PC-9 (cell line): ENCODE results near the gene MGRN1. TPM values are rescaled to one million over a fixed set of nuclear protein-coding genes. Genes with fewer than 3 reads are reported as not detected.
A peak's percentile ranks its signal among the peaks of the same experiment; 100 is the strongest.

Source experiments
- BruUV-seq: library from RNA; stranded (reverse); fragments of 400-500 nt; replicated peaks from 2 replicates; lab custom pipeline; 2021; lab: Mats Ljungman, UMichigan
- CTCF ChIA-PET: fragments of 300-600 bp; sonication (Branson Sonifier 250); formaldehyde crosslinking; loops from one replicate; lab custom pipeline; 2022; ENCODE audit warnings: antibody characterized with exemption; lab: Charles Lee
- POLR2A ChIA-PET: fragments of 300-600 bp; sonication (Branson Sonifier 250); formaldehyde crosslinking; loops from one replicate; lab custom pipeline; 2022; ENCODE audit warnings: antibody characterized with exemption; ENCODE audit not compliant: unreplicated experiment; lab: Charles Lee
- DNase-seq, 2 experiments: peaks; one replicate each; pipeline versions ENCODE4 v3.0.0 to v3.0.0-alpha.2; 2015 to 2022; ENCODE audit warnings: mixed read lengths in 1 of 2
- H2AFZ ChIP-seq: fragments of 200-600 bp; sonication (generic); 2 replicates; pipeline ENCODE4 v1.8.1; 2017; ENCODE audit warnings: antibody characterized with exemption
- H3F3A ChIP-seq: fragments of 200-600 bp; sonication (generic); 2 replicates; pipeline ENCODE4 v1.8.1; 2017; ENCODE audit warnings: antibody characterized with exemption, mild to moderate bottlenecking, low read depth; ENCODE audit not compliant: insufficient read depth
- H3K27ac ChIP-seq: fragments of 200-600 bp; sonication (generic); 2 replicates; pipeline ENCODE4 v1.6.1; 2016; ENCODE audit warnings: mixed run types
- H3K27me3 ChIP-seq: fragments of 200-600 bp; sonication (generic); 2 replicates; pipeline ENCODE4 v1.6.1; 2016; ENCODE audit warnings: low read depth, mixed run types; ENCODE audit not compliant: insufficient read depth
- H3K36me3 ChIP-seq: fragments of 200-600 bp; sonication (generic); 2 replicates; pipeline ENCODE4 v1.6.1; 2016; ENCODE audit warnings: low read depth, mixed run types
- H3K4me1 ChIP-seq: fragments of 200-600 bp; sonication (generic); replicated peaks from 2 replicates; pipeline ENCODE4 v1.6.1; 2016; ENCODE audit warnings: mixed run types; ENCODE audit not compliant: insufficient read depth
- H3K4me2 ChIP-seq: fragments of 200-600 bp; sonication (generic); 2 replicates; pipeline ENCODE4 v1.6.1; 2017; ENCODE audit warnings: mixed run types
- H3K4me3 ChIP-seq: fragments of 200-600 bp; sonication (generic); 2 replicates; pipeline ENCODE4 v1.6.1; 2016; ENCODE audit warnings: mixed run types
- H3K79me2 ChIP-seq: fragments of 200-600 bp; sonication (generic); 2 replicates; pipeline ENCODE4 v1.6.1; 2017; ENCODE audit warnings: low read depth, mixed run types
- H3K9me2 ChIP-seq: fragments of 200-600 bp; sonication (generic); 2 replicates; pipeline ENCODE4 v1.8.1; 2017; ENCODE audit warnings: mild to moderate bottlenecking; ENCODE audit not compliant: insufficient read depth
- H3K9me3 ChIP-seq: fragments of 200-600 bp; sonication (generic); 2 replicates; pipeline ENCODE4 v1.8.1; 2016; ENCODE audit warnings: low read depth; ENCODE audit not compliant: insufficient read depth
- H4K20me1 ChIP-seq: fragments of 200-600 bp; sonication (generic); 2 replicates; pipeline ENCODE4 v1.8.1; 2017; ENCODE audit not compliant: insufficient read depth
- CTCF ChIP-seq: fragments of 200-600 bp; sonication (generic); conservative IDR thresholded peaks from 2 replicates; pipeline ENCODE4 v1.6.1; 2017; ENCODE audit warnings: mixed run types, antibody characterized with exemption, mild to moderate bottlenecking, moderate library complexity
- EZH2 ChIP-seq: fragments of 200-600 bp; sonication (generic); IDR thresholded peaks from 2 replicates; pipeline ENCODE4 v1.8.0; 2017; ENCODE audit warnings: antibody characterized with exemption, low read depth
- intact Hi-C: fragments of 100-400 bp; cut with micrococcal nuclease; formaldehyde crosslinking; loops from one replicate; pipeline ENCODE4 v1.10.0; 2022; ENCODE audit not compliant: unreplicated experiment
- total RNA-seq: library from RNA; stranded (reverse); gene quantifications from 2 replicates; pipeline ENCODE4 v1.2.3, GENCODE V29; 2021

The MGRN1 gene
- total RNA-seq, 1 experiment from 2014 or later = 70.4 TPM

- H3K4me1 ChIP-seq = peaks cover 65% of the 10 kb centered on the region
- peak overlapping the region; percentile 60 for H3K4me3 ChIP-seq
- CTCF ChIA-PET = no interaction called here
- POLR2A ChIA-PET = interaction anchor here (0.5 to 0.7 kb wide), 2 partner anchors 35 to 54 kb away, joined by 6 to 8 read pairs; no protein-coding TSS in a partner anchor
- DNase-seq = no peak
- BruUV-seq = TSS peak; percentile 55
- no peaks in the 10 kb centered on the region for H3K79me2 ChIP-seq
- H3K9me3 ChIP-seq = no peaks in the 10 kb centered on the region
- H3K4me2 ChIP-seq = peak overlapping the region; percentile 87
- no peaks in the 10 kb centered on the region for H3K9me2 ChIP-seq
- no peak for TF ChIP-seq EZH2
- TF ChIP-seq CTCF = no peak
- H2AFZ ChIP-seq = no peak overlapping the region
- peaks cover 53% of the 10 kb centered on the region for H3F3A ChIP-seq
- no peaks in the 10 kb centered on the region for H4K20me1 ChIP-seq
- intact Hi-C loops = loop anchor here (1.0 to 10.0 kb wide), 2 partner anchors 57 to 414 kb away; partner anchors contain the start of genes EEF2KMT and MGRN1
- no peaks in the 10 kb centered on the region; the same call in 1 of the 2 replicates for H3K36me3 ChIP-seq
- peak overlapping the region; percentile 85 for H3K27ac ChIP-seq
- no peaks in the 10 kb centered on the region for H3K27me3 ChIP-seq
Observed at GRCh38 chr16:4680673-4681470, 56.2 kb downstream of the MGRN1 start.

- no peak overlapping the region for H3K27ac ChIP-seq
- TF ChIP-seq CTCF = no peak
- no peak for TF ChIP-seq EZH2
- intact Hi-C loops = loop anchor here (1.0 to 10.0 kb wide), 2 partner anchors 57 to 413 kb away; partner anchors contain the start of genes EEF2KMT and MGRN1
- H3K9me2 ChIP-seq = no peaks in the 10 kb centered on the region
- no peaks in the 10 kb centered on the region for H3K27me3 ChIP-seq
- H3F3A ChIP-seq = peaks cover 53% of the 10 kb centered on the region
- BruUV-seq = no TSS peak
- ChIA-PET CTCF (no interaction called here), POLR2A (no interaction called here)
- H4K20me1 ChIP-seq = no peaks in the 10 kb centered on the region
- no peak overlapping the region for H3K4me3 ChIP-seq
- no peaks in the 10 kb centered on the region for H3K79me2 ChIP-seq
- peaks cover 65% of the 10 kb centered on the region for H3K4me1 ChIP-seq
- DNase-seq = no peak
- H3K9me3 ChIP-seq = no peaks in the 10 kb centered on the region
- H2AFZ ChIP-seq = no peak overlapping the region
- H3K4me2 ChIP-seq = peak overlapping the region; percentile 87; the same call in 1 of the 2 replicates
- no peaks in the 10 kb centered on the region; the same call in 1 of the 2 replicates for H3K36me3 ChIP-seq
Observed at GRCh38 chr16:4681471-4682083, 57.0 kb downstream of the MGRN1 start.

GRCh38 chr16:4682084-4682591 lies 57.5 kb downstream of the MGRN1 start:
- H3K4me1 ChIP-seq = peaks cover 65% of the 10 kb centered on the region
- H3F3A ChIP-seq = peaks cover 53% of the 10 kb centered on the region
- no peaks in the 10 kb centered on the region for H3K9me2 ChIP-seq
- no peak for DNase-seq
- CTCF ChIA-PET = interaction anchor here (1.0 to 1.1 kb wide), 2 partner anchors 57 to 230 kb away, joined by 3 read pairs; partner anchors contain the start of gene MGRN1
- no peak for TF ChIP-seq EZH2
- H3K4me2 ChIP-seq = no peak overlapping the region
- H3K79me2 ChIP-seq = no peaks in the 10 kb centered on the region
- H3K36me3 ChIP-seq = no peaks in the 10 kb centered on the region; the same call in 1 of the 2 replicates
- intact Hi-C loops = loop anchor here (10.0 kb wide), 1 partner anchor 413 kb away; the partner anchor contains the start of gene EEF2KMT
- POLR2A ChIA-PET = interaction anchor here (0.7 kb wide), 1 partner anchor 182 kb away, joined by 4 read pairs; no protein-coding TSS in a partner anchor
- no peak overlapping the region for H3K27ac ChIP-seq
- H4K20me1 ChIP-seq = no peaks in the 10 kb centered on the region
- H3K27me3 ChIP-seq = no peaks in the 10 kb centered on the region
- H2AFZ ChIP-seq = no peak overlapping the region
- H3K4me3 ChIP-seq = no peak overlapping the region
- no TSS peak for BruUV-seq
- H3K9me3 ChIP-seq = no peaks in the 10 kb centered on the region
